ENCODE data around the gene TANC2.

GRCh38 chr17:62963296-62963695 is 2.7 kb upstream of the TANC2 start:
- TF ChIP-seq EZH2 (IDR thresholded peaks at IDR 0.05): no peak
- TF ChIP-seq POLR2AphosphoS5 (IDR thresholded peaks at IDR 0.05; ENCODE audit: borderline replicate concordance, low read depth, low read length): no peak
